Retinal pigment epithelial cell (primary cell): ENCODE measurements around the gene RBM38.
A peak's percentile ranks its signal among the peaks of the same experiment; 100 is the strongest.

ENCODE experiments used
- DNase-seq: peaks from one replicate; pipeline ENCODE4 v3.0.0-alpha.2; 2010; ENCODE audit warnings: low read depth
- H3K4me3 ChIP-seq: 2 replicates; pipeline ENCODE4 v1.5.1; 2011; ENCODE audit warnings: mild to moderate bottlenecking, low read length, control low read depth, moderate library complexity
- TF ChIP-seq, protein P1 (sequence below): conservative IDR thresholded peaks from 2 replicates; pipeline ENCODE4 v1.5.1; 2011; ENCODE audit warnings: low read depth, low read length, control low read depth, inconsistent platforms

The RBM38 gene

DNA sequence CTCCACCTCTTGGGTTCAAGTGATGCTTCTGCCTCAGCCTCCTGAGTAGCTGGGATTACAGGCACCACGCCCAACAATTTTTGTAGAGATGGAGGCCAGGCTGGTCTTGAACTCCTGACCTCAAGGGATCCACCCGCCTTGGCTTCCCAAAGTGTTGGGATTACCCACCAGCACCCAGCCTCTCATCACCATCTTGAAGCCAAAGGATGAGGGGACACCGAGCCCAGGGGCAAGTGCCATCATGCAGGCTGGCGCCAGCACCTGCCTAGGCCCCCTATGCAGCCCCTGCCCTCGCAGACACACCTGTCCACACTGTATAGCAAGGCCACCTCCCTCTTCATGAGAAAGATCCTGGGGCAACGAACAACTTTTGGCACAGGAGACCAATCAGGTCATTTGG lies 5.3 kb upstream of the RBM38 start:
- no peak for DNase-seq
- no peak overlapping the region for H3K4me3 ChIP-seq
- TF ChIP-seq, protein P1, sequence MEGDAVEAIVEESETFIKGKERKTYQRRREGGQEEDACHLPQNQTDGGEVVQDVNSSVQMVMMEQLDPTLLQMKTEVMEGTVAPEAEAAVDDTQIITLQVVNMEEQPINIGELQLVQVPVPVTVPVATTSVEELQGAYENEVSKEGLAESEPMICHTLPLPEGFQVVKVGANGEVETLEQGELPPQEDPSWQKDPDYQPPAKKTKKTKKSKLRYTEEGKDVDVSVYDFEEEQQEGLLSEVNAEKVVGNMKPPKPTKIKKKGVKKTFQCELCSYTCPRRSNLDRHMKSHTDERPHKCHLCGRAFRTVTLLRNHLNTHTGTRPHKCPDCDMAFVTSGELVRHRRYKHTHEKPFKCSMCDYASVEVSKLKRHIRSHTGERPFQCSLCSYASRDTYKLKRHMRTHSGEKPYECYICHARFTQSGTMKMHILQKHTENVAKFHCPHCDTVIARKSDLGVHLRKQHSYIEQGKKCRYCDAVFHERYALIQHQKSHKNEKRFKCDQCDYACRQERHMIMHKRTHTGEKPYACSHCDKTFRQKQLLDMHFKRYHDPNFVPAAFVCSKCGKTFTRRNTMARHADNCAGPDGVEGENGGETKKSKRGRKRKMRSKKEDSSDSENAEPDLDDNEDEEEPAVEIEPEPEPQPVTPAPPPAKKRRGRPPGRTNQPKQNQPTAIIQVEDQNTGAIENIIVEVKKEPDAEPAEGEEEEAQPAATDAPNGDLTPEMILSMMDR = no peak

DNA sequence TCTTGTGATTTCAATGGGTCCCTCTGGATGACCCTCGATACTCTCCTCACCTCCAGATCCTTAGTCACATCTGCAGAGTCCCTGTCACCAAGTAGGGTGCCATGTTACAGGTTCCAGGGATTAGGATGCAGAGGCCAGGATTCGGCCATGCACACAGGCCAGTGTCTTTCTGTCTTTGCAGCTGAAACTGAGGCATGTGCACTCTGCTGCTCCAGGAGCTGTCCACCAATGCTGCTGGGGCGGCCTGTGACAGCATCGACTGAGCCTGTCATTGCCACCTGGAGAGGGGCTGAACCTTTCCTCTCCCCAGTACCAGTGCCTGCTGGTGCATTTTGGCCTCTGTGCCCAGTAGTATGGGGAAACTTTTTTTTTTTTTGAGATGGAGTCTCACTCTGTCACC lies 4.4 kb upstream of the RBM38 start:
- DNase-seq = no peak
- TF ChIP-seq, protein P1 = no peak
- H3K4me3 ChIP-seq = no peak overlapping the region

DNA sequence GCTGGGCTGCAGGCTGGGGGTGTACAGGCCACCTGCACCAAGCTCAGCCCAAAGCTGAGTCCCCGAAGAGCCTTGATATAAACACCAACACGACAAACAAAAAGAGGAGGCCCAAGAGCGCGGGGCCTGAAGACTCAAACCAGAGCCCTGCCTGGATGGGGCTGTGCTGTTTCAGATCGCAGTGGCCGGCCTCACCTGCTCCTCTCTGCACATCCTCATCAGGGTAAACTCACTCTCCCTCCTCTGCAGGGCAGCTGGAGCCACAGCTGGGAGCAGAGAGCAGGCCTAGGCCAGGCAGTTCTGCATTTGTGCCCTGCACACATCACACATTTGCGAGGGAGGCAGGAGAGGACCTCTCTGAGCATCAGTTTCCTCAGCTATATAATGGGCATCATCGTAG lies 3.7 kb upstream of the RBM38 start:
- H3K4me3 ChIP-seq = no peak overlapping the region
- TF ChIP-seq, protein P1 = no peak
- no peak for DNase-seq

DNA sequence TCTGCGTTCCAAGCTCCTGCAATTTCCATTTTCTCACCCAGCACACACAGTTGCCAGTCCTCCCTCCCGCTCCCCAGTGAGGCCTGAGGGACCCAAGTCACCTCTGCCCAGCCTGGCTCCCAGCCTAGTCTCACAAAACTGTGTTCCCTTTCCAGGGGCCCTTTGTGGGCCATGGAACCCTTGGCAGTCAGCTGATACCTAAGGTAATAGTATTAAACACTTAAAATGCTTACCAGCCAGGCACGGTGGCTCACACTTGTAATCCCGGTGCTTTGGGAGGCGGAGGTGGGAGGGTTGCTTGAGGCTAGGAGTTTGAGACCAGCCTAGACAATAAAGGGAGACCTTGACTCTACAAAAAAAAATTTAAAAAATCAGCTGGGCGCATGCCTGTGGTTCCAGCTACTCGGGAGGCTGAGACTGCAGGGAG lies 3.2 kb upstream of the RBM38 start:
- TF ChIP-seq, protein P1 = no peak
- no peak for DNase-seq
- no peak overlapping the region for H3K4me3 ChIP-seq

DNA sequence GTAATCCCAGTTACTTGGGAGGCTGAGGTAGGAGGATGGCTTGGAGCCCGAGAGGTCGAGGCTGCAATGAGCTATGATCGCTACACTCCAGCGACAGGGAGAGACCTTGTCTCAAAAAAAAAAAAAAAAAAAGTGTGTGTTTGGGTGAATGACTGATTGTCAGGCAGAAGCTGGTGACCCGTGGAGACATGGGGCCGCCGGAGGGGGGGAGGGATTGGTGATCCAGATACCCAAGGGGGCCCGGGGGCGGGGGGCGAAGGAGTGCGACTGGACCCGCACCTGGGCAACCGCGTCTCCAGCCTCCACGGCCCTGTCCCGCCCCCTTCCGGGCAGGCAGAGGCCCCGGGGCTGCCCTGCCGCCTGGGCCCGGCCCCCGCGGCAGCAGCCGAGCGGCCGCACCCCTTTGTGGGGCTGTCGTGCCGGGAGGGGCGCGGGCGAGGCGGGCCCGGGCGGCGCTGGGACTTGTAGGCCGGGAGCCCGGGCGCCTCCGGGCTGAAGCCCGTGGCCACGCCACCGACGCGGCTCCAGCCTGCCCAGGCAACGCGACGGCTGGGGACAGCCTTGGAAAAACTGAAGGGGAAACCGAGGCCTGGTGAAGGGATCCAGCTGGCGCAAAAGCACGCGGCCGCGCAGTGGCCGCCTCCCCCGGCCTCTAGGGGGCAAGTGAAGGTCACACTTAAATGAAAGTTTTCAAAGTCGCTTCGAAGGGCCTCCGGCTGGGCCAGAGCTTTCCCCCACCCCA lies 2.1 kb upstream of the RBM38 start:
- TF ChIP-seq, protein P1 = peak; percentile 24
- DNase-seq = no peak
- peak overlapping the region; percentile 24 for H3K4me3 ChIP-seq

DNA sequence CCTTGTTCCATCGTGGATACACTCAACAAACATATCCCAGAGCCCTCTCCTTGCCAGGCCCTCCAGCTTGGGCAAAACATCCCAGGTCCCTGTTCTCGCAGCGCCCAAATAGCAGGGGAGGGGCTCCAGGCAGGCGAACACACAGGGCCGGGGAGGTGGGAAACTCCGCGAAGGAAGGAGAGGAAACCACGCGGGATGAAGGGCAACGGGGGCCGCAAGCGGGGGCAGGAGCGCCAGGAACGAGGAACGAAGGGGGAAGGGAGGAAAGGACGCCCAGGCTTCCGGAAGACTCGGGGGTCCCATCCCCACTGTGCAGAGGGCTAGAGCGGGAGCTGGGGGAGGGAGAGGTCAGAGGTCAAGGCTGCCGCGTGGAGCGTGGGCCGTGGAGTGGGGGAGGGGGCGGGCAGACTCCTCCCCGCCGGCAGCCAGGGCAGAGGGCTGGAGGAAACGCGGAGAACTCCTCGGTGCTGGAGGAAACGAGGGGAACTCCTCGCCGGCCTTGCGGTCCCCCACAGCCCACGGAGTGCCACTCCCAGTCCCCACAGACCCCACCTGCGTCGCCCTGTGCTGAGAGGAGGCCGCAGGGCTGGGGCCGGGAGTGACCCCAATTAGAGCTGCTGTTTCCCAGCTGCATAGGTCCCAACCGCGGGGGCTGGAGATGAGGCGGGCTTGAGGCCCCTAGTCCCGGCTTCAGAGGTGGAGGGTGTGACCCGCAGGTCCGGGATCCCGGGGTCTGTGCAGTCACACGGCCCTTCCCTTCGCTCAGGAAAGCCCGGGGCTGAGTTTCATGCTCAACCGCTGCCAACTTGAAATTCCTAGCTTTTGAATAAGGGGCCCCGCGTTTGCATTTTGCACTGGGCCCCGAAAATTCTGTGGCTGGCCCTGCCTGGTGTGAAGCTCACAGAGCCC lies 1.2 kb upstream of the RBM38 start:
- TF ChIP-seq, protein P1 = no peak
- no peak for DNase-seq
- H3K4me3 ChIP-seq = no peak overlapping the region
